Cardiac muscle cell (in vitro differentiated cells and primary cell): ENCODE results near the gene FMN2. TPM values are rescaled to one million over a fixed set of nuclear protein-coding genes. Genes with fewer than 3 reads are reported as not detected.

Experiments used
- DNase-seq, 2 donors: peaks; one replicate each; pipeline versions ENCODE4 v3.0.0 to v3.0.0-alpha.2; 2010 to 2017; ENCODE audit warnings: low read depth in 1 of 2, low spot score in 1 of 2
- H3K27ac ChIP-seq: fragments of 200-600 bp; sonication (generic); 2 replicates; pipeline ENCODE4 v1.5.1; 2016
- H3K27me3 ChIP-seq: fragments of 200-600 bp; sonication (generic); 2 replicates; pipeline ENCODE4 v1.6.0; 2016; ENCODE audit warnings: control low read depth
- H3K36me3 ChIP-seq: fragments of 200-600 bp; sonication (generic); 2 replicates; pipeline ENCODE4 v1.5.1; 2016; ENCODE audit warnings: control low read depth
- H3K4me1 ChIP-seq: fragments of 200-600 bp; sonication (generic); 2 replicates; pipeline ENCODE4 v1.8.1; 2017; ENCODE audit warnings: low read depth, mild to moderate bottlenecking, mixed run types
- H3K4me3 ChIP-seq: fragments of 200-600 bp; sonication (generic); 2 replicates; pipeline ENCODE4 v1.5.1; 2016; ENCODE audit warnings: mild to moderate bottlenecking
- H3K9me3 ChIP-seq: fragments of 200-600 bp; sonication (generic); 2 replicates; pipeline ENCODE4 v1.5.1; 2017; ENCODE audit warnings: low read depth, mild to moderate bottlenecking, control low read depth
- CTCF ChIP-seq: IDR thresholded peaks from 2 replicates; pipeline ENCODE4 v1.5.1; 2012; ENCODE audit warnings: low read depth, mild to moderate bottlenecking, low read length
- polyA plus RNA-seq: library from polyadenylated mRNA; unstranded; fragments of >200 nt; fragmentation: Nextera tagmentation; extraction: Ambion mirVana; gene quantifications from 2 replicates; pipeline ENCODE4 v1.2.1, GENCODE V29; 2016
- total RNA-seq: library from RNA; depleted of rRNA; stranded (reverse); fragments of >200 nt; gene quantifications from 2 replicates; pipeline ENCODE4 v1.2.3, GENCODE V29; 2016

FMN2 gene
- total and polyA plus RNA-seq, 2 experiments from 2014 or later: 0.42 to 2.7 TPM

- Histone ChIP-seq H3K27me3 (peaks cover 41% of the 10 kb centered on the region), H3K4me1 (peaks cover 6% of the 10 kb centered on the region), H3K36me3 (no peaks in the 10 kb centered on the region), H3K27ac (no peak overlapping the region), H3K9me3 (no peaks in the 10 kb centered on the region), H3K4me3 (no peak overlapping the region)
- no peak for TF ChIP-seq CTCF
- DNase-seq: no peak
Measured at GRCh38 chr1:240188139-240188538, 96.5 kb downstream of the FMN2 start.

GRCh38 chr1:240189386-240189989 is 97.8 kb downstream of the FMN2 start:
- Histone ChIP-seq H3K4me3 (no peak overlapping the region), H3K27ac (no peak overlapping the region), H3K9me3 (no peaks in the 10 kb centered on the region), H3K4me1 (peaks cover 6% of the 10 kb centered on the region), H3K36me3 (no peaks in the 10 kb centered on the region), H3K27me3 (peaks cover 31% of the 10 kb centered on the region)
- peak; percentile 78 for TF ChIP-seq CTCF
- peak; percentile 43 to 64 for DNase-seq

- H3K9me3 ChIP-seq: no peaks in the 10 kb centered on the region
- H3K27ac ChIP-seq: no peak overlapping the region
- DNase-seq: peak; percentile 73 to 79
- peaks cover 6% of the 10 kb centered on the region for H3K4me1 ChIP-seq
- peaks cover 17% of the 10 kb centered on the region for H3K27me3 ChIP-seq
- peak; percentile 49 for TF ChIP-seq CTCF
- H3K36me3 ChIP-seq: no peaks in the 10 kb centered on the region
- H3K4me3 ChIP-seq: no peak overlapping the region
Measured at GRCh38 chr1:240190881-240191401, 99.3 kb downstream of the FMN2 start.

- no peaks in the 10 kb centered on the region for H3K9me3 ChIP-seq
- H3K36me3 ChIP-seq: no peaks in the 10 kb centered on the region
- H3K27me3 ChIP-seq: peaks cover 6% of the 10 kb centered on the region
- H3K4me1 ChIP-seq: peaks cover 6% of the 10 kb centered on the region
- no peak for DNase-seq
- no peak overlapping the region for H3K27ac ChIP-seq
- no peak for TF ChIP-seq CTCF
- no peak overlapping the region for H3K4me3 ChIP-seq
Measured at GRCh38 chr1:240192851-240193250, 101.2 kb downstream of the FMN2 start.

GRCh38 chr1:240193679-240194078 is 102.0 kb downstream of the FMN2 start:
- DNase-seq: peak in 1 of 2 donors; percentile 9

More at GRCh38 chr1:240193679-240194078, 102.0 kb downstream of the FMN2 start:
- H3K27ac ChIP-seq: no peak overlapping the region
- H3K27me3 ChIP-seq: no peaks in the 10 kb centered on the region
- TF ChIP-seq CTCF: no peak
- peaks cover 6% of the 10 kb centered on the region for H3K4me1 ChIP-seq
- no peaks in the 10 kb centered on the region for H3K9me3 ChIP-seq
- H3K36me3 ChIP-seq: no peaks in the 10 kb centered on the region
- H3K4me3 ChIP-seq: no peak overlapping the region
